Mammary epithelial cell (primary cell): Measurements from ENCODE around the gene PITPNB.

Source experiments
- EZH2 ChIP-seq: IDR thresholded peaks from 2 replicates; pipeline ENCODE4 v1.6.1; 2012; ENCODE audit warnings: low read length, inconsistent platforms, borderline replicate concordance
- TF ChIP-seq, protein P1 (sequence below), 2 donors: IDR thresholded peaks in 1 of 2; conservative IDR thresholded peaks in 1 of 2; 2 replicates each; pipeline ENCODE4 v1.5.1; 2011 to 2012; ENCODE audit warnings: inconsistent platforms in 2 of 2, low read length in 2 of 2, mild to moderate bottlenecking in 2 of 2, control low read depth in 1 of 2, low read depth in 1 of 2; ENCODE audit not compliant: insufficient read depth in 1 of 2; ENCODE audit errors: extremely low read depth in 1 of 2

GRCh38 chr22:27885977-27886842 is 32.8 kb downstream of the PITPNB start:
- TF ChIP-seq, protein P1, sequence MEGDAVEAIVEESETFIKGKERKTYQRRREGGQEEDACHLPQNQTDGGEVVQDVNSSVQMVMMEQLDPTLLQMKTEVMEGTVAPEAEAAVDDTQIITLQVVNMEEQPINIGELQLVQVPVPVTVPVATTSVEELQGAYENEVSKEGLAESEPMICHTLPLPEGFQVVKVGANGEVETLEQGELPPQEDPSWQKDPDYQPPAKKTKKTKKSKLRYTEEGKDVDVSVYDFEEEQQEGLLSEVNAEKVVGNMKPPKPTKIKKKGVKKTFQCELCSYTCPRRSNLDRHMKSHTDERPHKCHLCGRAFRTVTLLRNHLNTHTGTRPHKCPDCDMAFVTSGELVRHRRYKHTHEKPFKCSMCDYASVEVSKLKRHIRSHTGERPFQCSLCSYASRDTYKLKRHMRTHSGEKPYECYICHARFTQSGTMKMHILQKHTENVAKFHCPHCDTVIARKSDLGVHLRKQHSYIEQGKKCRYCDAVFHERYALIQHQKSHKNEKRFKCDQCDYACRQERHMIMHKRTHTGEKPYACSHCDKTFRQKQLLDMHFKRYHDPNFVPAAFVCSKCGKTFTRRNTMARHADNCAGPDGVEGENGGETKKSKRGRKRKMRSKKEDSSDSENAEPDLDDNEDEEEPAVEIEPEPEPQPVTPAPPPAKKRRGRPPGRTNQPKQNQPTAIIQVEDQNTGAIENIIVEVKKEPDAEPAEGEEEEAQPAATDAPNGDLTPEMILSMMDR (conservative IDR thresholded peaks at IDR 0.05 in 1 of 2, IDR thresholded peaks at IDR 0.05 in 1 of 2; ENCODE audit: extremely low read depth in 1 of 2, insufficient read depth in 1 of 2, low read depth in 1 of 2, low read length in 2 of 2), result peak; percentile 75 to 79
- TF ChIP-seq EZH2, result no peak
